ENCODE measurements around the gene TTYH3. TPM values are rescaled to one million over a fixed set of nuclear protein-coding genes. Genes with fewer than 3 reads are reported as not detected.

Gene TTYH3
- polyA plus RNA-seq, 1 experiment, result 55.7 TPM

GRCh38 chr7:2647594-2648172, 15.9 kb downstream of the TTYH3 start:
- ChIA-PET POLR2A (no interaction called here), CTCF (interaction anchor here (0.8 to 1.3 kb wide), 3 partner anchors 11 to 33 kb away, joined by 3 to 4 read pairs (median 3); no protein-coding TSS in a partner anchor)
- Histone ChIP-seq H3K36me3 (ENCODE audit: control insufficient read depth, insufficient read depth, low read length) (peaks cover 39% of the 10 kb centered on the region), H3K4me3 (ENCODE audit: low read depth, low read length) (no peak overlapping the region), H3K27me3 (ENCODE audit: control insufficient read depth, insufficient read depth, low read length) (no peaks in the 10 kb centered on the region)
- no peak for DNase-seq (ENCODE audit: low read depth)
- TF ChIP-seq CTCF (IDR thresholded peaks at IDR 0.05; ENCODE audit: insufficient read depth, low read depth, low read length), result no peak

- H3K27me3 ChIP-seq (ENCODE audit: control insufficient read depth, insufficient read depth, low read length), result no peaks in the 10 kb centered on the region
- ChIA-PET CTCF (interaction anchor here (0.6 kb wide), 1 partner anchor 41 kb away, joined by 3 read pairs; no protein-coding TSS in a partner anchor), POLR2A (no interaction called here)
- peaks cover 42% of the 10 kb centered on the region for H3K36me3 ChIP-seq (ENCODE audit: control insufficient read depth, insufficient read depth, low read length)
- no peak for TF ChIP-seq CTCF (IDR thresholded peaks at IDR 0.05; ENCODE audit: insufficient read depth, low read depth, low read length)
- no peak for DNase-seq (ENCODE audit: low read depth)
- H3K4me3 ChIP-seq (ENCODE audit: low read depth, low read length), result no peak overlapping the region
Measured at GRCh38 chr7:2649139-2649838, 17.5 kb downstream of the TTYH3 start.

GRCh38 chr7:2649991-2650390, 18.2 kb downstream of the TTYH3 start:
- H3K27me3 ChIP-seq (ENCODE audit: control insufficient read depth, insufficient read depth, low read length), result no peaks in the 10 kb centered on the region
- no peak overlapping the region for H3K4me3 ChIP-seq (ENCODE audit: low read depth, low read length)
- DNase-seq (ENCODE audit: low read depth), result no peak
- TF ChIP-seq CTCF (IDR thresholded peaks at IDR 0.05; ENCODE audit: insufficient read depth, low read depth, low read length), result no peak
- ChIA-PET POLR2A (no interaction called here), CTCF (interaction anchor here (0.6 to 1.6 kb wide), 3 partner anchors 21 to 82 kb away, joined by 3 to 8 read pairs (median 3); no protein-coding TSS in a partner anchor)
- H3K36me3 ChIP-seq (ENCODE audit: control insufficient read depth, insufficient read depth, low read length), result peaks cover 42% of the 10 kb centered on the region

- POLR2A ChIA-PET, result no interaction called here
- no peak for DNase-seq (ENCODE audit: low read depth)
- Histone ChIP-seq H3K36me3 (ENCODE audit: control insufficient read depth, insufficient read depth, low read length) (peaks cover 43% of the 10 kb centered on the region), H3K27me3 (ENCODE audit: control insufficient read depth, insufficient read depth, low read length) (no peaks in the 10 kb centered on the region), H3K4me3 (ENCODE audit: low read depth, low read length) (no peak overlapping the region)
- CTCF ChIA-PET, result interaction anchor here (1.2 to 1.6 kb wide), 2 partner anchors 21 to 83 kb away, joined by 3 to 8 read pairs; no protein-coding TSS in a partner anchor
- no peak for TF ChIP-seq CTCF (IDR thresholded peaks at IDR 0.05; ENCODE audit: insufficient read depth, low read depth, low read length)
Measured at GRCh38 chr7:2650451-2650850, 18.7 kb downstream of the TTYH3 start.

GRCh38 chr7:2651336-2651735, 19.6 kb downstream of the TTYH3 start:
- no peak for TF ChIP-seq CTCF (IDR thresholded peaks at IDR 0.05; ENCODE audit: insufficient read depth, low read depth, low read length)
- CTCF ChIA-PET, result interaction anchor here (0.7 to 1.6 kb wide), 3 partner anchors 20 to 84 kb away, joined by 3 to 8 read pairs (median 3); no protein-coding TSS in a partner anchor

More at GRCh38 chr7:2651336-2651735, 19.6 kb downstream of the TTYH3 start:
- Histone ChIP-seq H3K36me3 (ENCODE audit: control insufficient read depth, insufficient read depth, low read length) (peaks cover 48% of the 10 kb centered on the region), H3K4me3 (ENCODE audit: low read depth, low read length) (no peak overlapping the region), H3K27me3 (ENCODE audit: control insufficient read depth, insufficient read depth, low read length) (no peaks in the 10 kb centered on the region)
- DNase-seq (ENCODE audit: low read depth), result no peak
- POLR2A ChIA-PET, result no interaction called here
